Thyroid gland (tissue), 4 donors: ENCODE data around the gene MGP.

Experiments
- CTCF ChIP-seq, 6 experiments: fragments of 200-600 bp in 3 of 6; fragments of 450-650 bp in 3 of 6; sonication (generic) in 3 of 6; IDR thresholded peaks; one replicate each; pipeline ENCODE4 v1.5.1; 2016 to 2019; ENCODE audit warnings: antibody characterized with exemption in 6 of 6, mild to moderate bottlenecking in 2 of 6, inconsistent platforms in 1 of 6, moderate library complexity in 1 of 6
- POLR2A ChIP-seq, 2 donors: fragments of 450-650 bp; IDR thresholded peaks; one replicate each; pipeline ENCODE4 v1.6.1; 2017; ENCODE audit warnings: antibody characterized with exemption in 2 of 2, mild to moderate bottlenecking in 2 of 2, moderate library complexity in 1 of 2

GRCh38 chr12:14903386-14904098, 17.9 kb upstream of the MGP start:
- TF ChIP-seq POLR2A (IDR thresholded peaks at IDR 0.05) (no peak), CTCF (IDR thresholded peaks at IDR 0.05) (no peak)
